Measurements from ENCODE around the gene ESCO1. TPM values are rescaled to one million over a fixed set of nuclear protein-coding genes. Genes with fewer than 3 reads are reported as not detected.

ESCO1 gene
- total RNA-seq, 1 experiment from 2014 or later, result 23.0 TPM

DNA sequence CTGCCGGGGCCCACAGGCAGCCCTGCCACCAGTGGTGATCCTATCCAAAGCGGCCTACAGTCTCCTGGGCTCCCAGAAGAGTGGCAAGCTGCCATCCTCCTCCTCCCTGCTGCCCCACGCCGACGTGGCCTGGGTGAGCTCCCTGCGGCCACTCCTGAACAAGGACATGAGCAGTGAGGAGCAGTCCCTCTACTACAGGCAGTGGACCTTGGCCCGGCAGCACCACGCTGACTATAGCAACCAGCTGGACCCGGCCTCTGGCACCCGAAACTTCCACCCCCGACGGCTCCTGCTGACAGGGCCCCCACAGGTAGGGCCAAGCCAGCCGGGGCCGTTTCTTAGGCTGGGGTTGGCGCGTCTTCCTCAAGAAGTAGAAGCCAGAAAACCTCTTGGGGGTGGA, 100.5 kb downstream of the ESCO1 start:
- H3K4me1 Mint-ChIP-seq (ENCODE audit: low read depth, unreplicated experiment), result no peaks in the 10 kb centered on the region
- H3K27ac Mint-ChIP-seq (ENCODE audit: unreplicated experiment), result no peak overlapping the region
- H3K27me3 ChIP-seq (replicated peaks; ENCODE audit: control insufficient read depth, insufficient read depth, low read length), result no peaks in the 10 kb centered on the region
- no peak for DNase-seq
- TF ChIP-seq, protein P1, sequence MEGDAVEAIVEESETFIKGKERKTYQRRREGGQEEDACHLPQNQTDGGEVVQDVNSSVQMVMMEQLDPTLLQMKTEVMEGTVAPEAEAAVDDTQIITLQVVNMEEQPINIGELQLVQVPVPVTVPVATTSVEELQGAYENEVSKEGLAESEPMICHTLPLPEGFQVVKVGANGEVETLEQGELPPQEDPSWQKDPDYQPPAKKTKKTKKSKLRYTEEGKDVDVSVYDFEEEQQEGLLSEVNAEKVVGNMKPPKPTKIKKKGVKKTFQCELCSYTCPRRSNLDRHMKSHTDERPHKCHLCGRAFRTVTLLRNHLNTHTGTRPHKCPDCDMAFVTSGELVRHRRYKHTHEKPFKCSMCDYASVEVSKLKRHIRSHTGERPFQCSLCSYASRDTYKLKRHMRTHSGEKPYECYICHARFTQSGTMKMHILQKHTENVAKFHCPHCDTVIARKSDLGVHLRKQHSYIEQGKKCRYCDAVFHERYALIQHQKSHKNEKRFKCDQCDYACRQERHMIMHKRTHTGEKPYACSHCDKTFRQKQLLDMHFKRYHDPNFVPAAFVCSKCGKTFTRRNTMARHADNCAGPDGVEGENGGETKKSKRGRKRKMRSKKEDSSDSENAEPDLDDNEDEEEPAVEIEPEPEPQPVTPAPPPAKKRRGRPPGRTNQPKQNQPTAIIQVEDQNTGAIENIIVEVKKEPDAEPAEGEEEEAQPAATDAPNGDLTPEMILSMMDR (IDR thresholded peaks at IDR 0.05; ENCODE audit: insufficient read depth in 1 of 2, low read depth in 1 of 2, low read length in 1 of 2, severe bottlenecking in 1 of 2, unreplicated experiment in 1 of 2), result no peak
- H3K27me3 Mint-ChIP-seq (ENCODE audit: insufficient read depth, unreplicated experiment), result no peaks in the 10 kb centered on the region
- no peaks in the 10 kb centered on the region; the same call in 1 of the 2 replicates for H3K36me3 ChIP-seq (ENCODE audit: control insufficient read depth, insufficient read depth, low read length)
- ChIA-PET CTCF (no interaction called here), POLR2A (no interaction called here)
- H3K9me3 ChIP-seq, result no peaks in the 10 kb centered on the region
- no TSS peak for BruUV-seq (replicated peaks)
- no peak overlapping the region for H3K4me3 ChIP-seq (ENCODE audit: low read depth, low read length)
- intact Hi-C loops (cut with micrococcal nuclease; ENCODE audit: unreplicated experiment), result no loop called here
- H3K36me3 Mint-ChIP-seq (ENCODE audit: insufficient read depth, unreplicated experiment), result peaks cover 46% of the 10 kb centered on the region
- no peaks in the 10 kb centered on the region for H3K4me1 ChIP-seq
- no peak overlapping the region for H3K4me3 Mint-ChIP-seq (ENCODE audit: unreplicated experiment)
- H3K9me3 Mint-ChIP-seq (ENCODE audit: unreplicated experiment), result no peaks in the 10 kb centered on the region

DNA sequence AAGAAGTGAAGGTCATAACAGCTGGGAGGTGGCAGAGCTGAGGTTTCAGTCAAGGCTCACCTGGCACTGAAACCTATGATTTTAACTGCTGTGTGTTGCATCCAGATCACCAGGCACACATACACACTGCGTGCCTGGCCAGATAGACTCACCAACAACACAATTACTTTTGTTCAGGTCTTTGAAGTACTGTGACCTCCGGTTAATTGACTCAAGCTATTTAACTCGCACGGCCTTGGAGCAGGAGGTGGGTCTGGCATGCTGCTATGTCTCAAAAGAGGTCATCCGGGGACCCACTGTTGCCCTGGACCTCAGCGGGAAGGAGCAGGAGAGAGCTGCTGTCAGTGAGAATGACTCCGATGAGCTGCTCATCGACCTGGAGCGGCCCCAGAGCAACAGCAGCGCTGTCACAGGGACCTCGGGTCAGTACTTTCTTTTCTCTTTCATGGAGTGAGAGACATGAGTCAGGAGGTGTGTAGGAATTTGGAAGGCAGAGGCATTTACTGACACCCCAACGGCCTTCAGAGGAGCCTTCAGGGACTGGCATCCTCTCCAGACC, 104.1 kb downstream of the ESCO1 start:
- DNase-seq, result no peak
- H3K36me3 Mint-ChIP-seq (ENCODE audit: insufficient read depth, unreplicated experiment), result peaks cover 47% of the 10 kb centered on the region
- BruUV-seq (replicated peaks), result no TSS peak
- H3K27me3 ChIP-seq (replicated peaks; ENCODE audit: control insufficient read depth, insufficient read depth, low read length), result no peaks in the 10 kb centered on the region
- CTCF ChIA-PET, result interaction anchor here (1.5 kb wide), 1 partner anchor 104 kb away, joined by 5 read pairs; the partner anchor contains the start of gene ESCO1
- no peaks in the 10 kb centered on the region; the same call in 1 of the 2 replicates for H3K36me3 ChIP-seq (ENCODE audit: control insufficient read depth, insufficient read depth, low read length)
- no peaks in the 10 kb centered on the region for H3K27me3 Mint-ChIP-seq (ENCODE audit: insufficient read depth, unreplicated experiment)
- H3K4me3 Mint-ChIP-seq (ENCODE audit: unreplicated experiment), result no peak overlapping the region
- TF ChIP-seq, protein P1 (IDR thresholded peaks at IDR 0.05; ENCODE audit: insufficient read depth in 1 of 2, low read depth in 1 of 2, low read length in 1 of 2, severe bottlenecking in 1 of 2, unreplicated experiment in 1 of 2), result no peak
- H3K4me1 Mint-ChIP-seq (ENCODE audit: low read depth, unreplicated experiment), result no peaks in the 10 kb centered on the region
- intact Hi-C loops (cut with micrococcal nuclease; ENCODE audit: unreplicated experiment), result no loop called here
- no peaks in the 10 kb centered on the region for H3K4me1 ChIP-seq
- no peak overlapping the region for H3K27ac Mint-ChIP-seq (ENCODE audit: unreplicated experiment)
- no peak overlapping the region for H3K4me3 ChIP-seq (ENCODE audit: low read depth, low read length)
- H3K9me3 ChIP-seq, result no peaks in the 10 kb centered on the region
- H3K9me3 Mint-ChIP-seq (ENCODE audit: unreplicated experiment), result no peaks in the 10 kb centered on the region
- POLR2A ChIA-PET, result no interaction called here

DNA sequence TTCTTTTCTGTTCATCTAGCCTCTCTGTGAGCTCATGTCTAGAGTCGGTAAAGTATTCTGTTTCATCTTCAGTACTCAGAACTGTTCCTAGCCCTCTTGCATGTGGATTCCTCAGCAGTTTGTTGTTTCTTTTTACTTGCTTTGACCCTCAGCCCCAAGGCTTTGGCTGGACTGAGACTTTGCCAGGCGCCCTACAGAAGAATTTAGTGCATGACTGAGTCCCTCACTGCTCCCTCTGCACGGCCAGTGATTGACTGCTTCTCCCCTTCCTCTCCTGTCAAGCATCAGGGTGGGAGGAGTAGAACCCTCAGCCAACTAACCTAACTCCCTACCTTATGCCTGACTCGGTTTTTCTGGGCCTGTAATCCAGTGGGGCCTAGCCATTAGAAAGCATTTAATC, 109.8 kb downstream of the ESCO1 start:
- H3K4me1 ChIP-seq, result no peaks in the 10 kb centered on the region
- intact Hi-C loops (cut with micrococcal nuclease; ENCODE audit: unreplicated experiment), result no loop called here
- no TSS peak for BruUV-seq (replicated peaks)
- POLR2A ChIA-PET, result no interaction called here
- H3K4me1 Mint-ChIP-seq (ENCODE audit: low read depth, unreplicated experiment), result no peaks in the 10 kb centered on the region
- H3K36me3 Mint-ChIP-seq (ENCODE audit: insufficient read depth, unreplicated experiment), result peaks cover 34% of the 10 kb centered on the region
- no peak for DNase-seq
- H3K4me3 Mint-ChIP-seq (ENCODE audit: unreplicated experiment), result no peak overlapping the region
- TF ChIP-seq, protein P1 (IDR thresholded peaks at IDR 0.05; ENCODE audit: insufficient read depth in 1 of 2, low read depth in 1 of 2, low read length in 1 of 2, severe bottlenecking in 1 of 2, unreplicated experiment in 1 of 2), result no peak
- H3K9me3 Mint-ChIP-seq (ENCODE audit: unreplicated experiment), result no peaks in the 10 kb centered on the region
- H3K36me3 ChIP-seq (ENCODE audit: control insufficient read depth, insufficient read depth, low read length), result no peaks in the 10 kb centered on the region
- H3K27me3 ChIP-seq (replicated peaks; ENCODE audit: control insufficient read depth, insufficient read depth, low read length), result no peaks in the 10 kb centered on the region
- no peaks in the 10 kb centered on the region for H3K9me3 ChIP-seq
- CTCF ChIA-PET, result no interaction called here
- H3K27me3 Mint-ChIP-seq (ENCODE audit: insufficient read depth, unreplicated experiment), result no peaks in the 10 kb centered on the region
- no peak overlapping the region for H3K27ac Mint-ChIP-seq (ENCODE audit: unreplicated experiment)
- H3K4me3 ChIP-seq (ENCODE audit: low read depth, low read length), result no peak overlapping the region
